DOHH2 (cell line): ENCODE measurements around the gene PXN.

Experiments
- CTCF ChIP-seq: fragments of 200-600 bp; sonication (generic); IDR thresholded peaks from one replicate; pipeline ENCODE4 v1.5.1; 2014; ENCODE audit warnings: antibody characterized with exemption, mild to moderate bottlenecking, low read depth, low read length; ENCODE audit not compliant: poor library complexity, severe bottlenecking
- EZH2phosphoT487 ChIP-seq: fragments of 200-600 bp; sonication (generic); IDR thresholded peaks from 2 replicates; pipeline ENCODE4 v1.6.1; 2017; ENCODE audit warnings: borderline replicate concordance, mild to moderate bottlenecking, antibody characterized with exemption, low read length, moderate library complexity, mixed read lengths

GRCh38 chr12:120222288-120222832 lies 43.2 kb downstream of the PXN start:
- no peak for TF ChIP-seq CTCF
- TF ChIP-seq EZH2phosphoT487, result no peak
